HL-60/S4 treated with retinoic acid at 250 ng/mL for 4 days and 3 days (cell line): ENCODE results near the gene ENTPD2.
"Not testable (repeated sequence)": the region's sequence is repeated elsewhere in the genome, so short reads cannot be mapped to it uniquely, and the experiment has no call there.

ENCODE experiments used
- in situ Hi-C: fragments of 300-500 bp; cut with MboI; formaldehyde crosslinking; loops from 2 replicates; pipeline ENCODE4 v1.7.0; 2022; ENCODE audit warnings: low sequenced_read_pairs

Gene ENTPD2

DNA sequence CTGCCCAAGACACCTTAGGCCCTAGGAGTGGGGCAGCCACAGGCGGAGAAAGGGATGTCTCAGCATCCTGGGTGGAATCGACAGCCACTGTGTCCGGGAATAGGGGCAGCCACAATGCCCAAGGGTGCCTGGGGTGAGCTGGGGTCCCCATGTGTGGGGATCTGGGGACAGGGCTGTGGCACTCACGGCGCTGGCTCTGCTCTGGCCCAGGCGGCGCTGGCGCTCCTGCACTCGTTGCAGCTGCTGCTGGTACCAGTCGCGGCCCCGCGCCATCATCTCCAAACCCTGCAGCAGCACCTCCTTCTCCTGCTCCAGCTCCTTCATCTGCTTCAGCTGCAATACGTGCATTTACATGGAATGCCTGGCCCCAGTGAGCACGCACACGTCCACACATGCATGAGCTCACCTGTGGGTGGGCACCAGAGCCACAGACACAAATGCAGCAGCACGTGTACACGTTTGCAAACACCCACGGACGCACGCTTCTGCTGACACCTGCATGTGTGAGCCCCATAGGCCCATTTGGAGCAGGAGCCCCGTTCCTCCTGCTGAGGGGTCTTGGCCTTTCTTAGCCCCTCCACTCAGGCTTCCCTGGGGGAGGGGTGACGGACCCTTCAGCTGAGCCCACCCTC is 11.6 kb upstream of the ENTPD2 start:
- in situ Hi-C loops = no loop called here

GRCh38 chr9:137064880-137065164 is 11.0 kb upstream of the ENTPD2 start:
- in situ Hi-C loops = no loop called here

GRCh38 chr9:137064027-137064879 is 10.4 kb upstream of the ENTPD2 start:
- in situ Hi-C loops = no loop called here

DNA sequence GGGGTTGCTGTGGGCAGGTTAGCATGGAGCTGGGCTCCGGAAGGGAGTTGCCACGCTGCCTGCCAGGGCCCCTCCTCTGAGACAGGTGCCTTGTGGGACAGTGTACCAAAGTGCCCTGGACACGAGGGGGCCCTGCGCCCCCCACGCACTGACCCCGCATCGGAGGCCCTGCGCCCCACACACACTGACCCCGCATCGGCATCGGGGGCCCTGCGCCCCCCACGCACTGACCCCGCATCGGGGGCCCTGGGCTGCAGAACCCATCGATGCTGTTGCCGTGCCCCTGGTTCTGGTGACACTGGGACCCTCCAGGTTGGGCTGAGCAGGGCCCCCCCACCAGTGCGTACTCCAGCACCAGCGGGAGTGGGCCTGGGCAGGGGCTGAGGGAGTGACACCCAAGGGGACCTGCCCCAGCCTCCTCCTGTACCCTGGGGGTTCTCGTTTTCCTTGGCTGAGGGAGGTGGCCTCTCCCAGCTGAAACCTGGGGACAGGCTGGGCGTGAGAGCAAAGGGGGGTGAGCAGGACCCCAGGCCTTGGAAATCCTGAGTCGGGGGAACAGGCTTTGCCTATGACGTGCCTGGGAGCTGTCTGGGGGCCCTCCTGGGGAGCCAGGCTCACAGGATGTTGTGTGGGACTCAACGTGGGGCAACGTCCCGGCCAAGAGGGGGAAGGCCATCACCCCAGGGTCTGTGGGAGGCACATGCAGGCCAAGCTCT is 9.6 kb upstream of the ENTPD2 start:
- in situ Hi-C loops = no loop called here

DNA sequence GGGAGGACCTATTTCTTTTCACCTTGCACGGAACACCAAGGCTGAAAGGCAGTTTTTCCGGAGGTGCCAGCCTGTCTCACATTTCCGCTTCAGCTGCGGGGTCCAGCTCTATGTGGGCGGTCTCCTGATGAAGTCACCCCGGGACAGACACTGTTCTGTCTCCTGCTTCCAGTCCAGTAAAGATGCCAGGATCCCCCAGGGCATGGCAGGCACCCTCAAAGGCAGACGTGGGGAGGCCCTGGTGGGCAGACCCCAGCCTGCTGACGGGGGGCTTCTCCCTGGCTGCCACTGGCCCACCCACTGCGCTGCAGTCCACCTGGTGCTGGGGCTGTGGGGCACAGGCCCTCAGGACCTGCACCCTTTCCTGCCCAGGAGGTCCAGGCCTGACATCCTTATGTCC is 8.9 kb upstream of the ENTPD2 start:
- in situ Hi-C loops = not testable (repeated sequence)

DNA sequence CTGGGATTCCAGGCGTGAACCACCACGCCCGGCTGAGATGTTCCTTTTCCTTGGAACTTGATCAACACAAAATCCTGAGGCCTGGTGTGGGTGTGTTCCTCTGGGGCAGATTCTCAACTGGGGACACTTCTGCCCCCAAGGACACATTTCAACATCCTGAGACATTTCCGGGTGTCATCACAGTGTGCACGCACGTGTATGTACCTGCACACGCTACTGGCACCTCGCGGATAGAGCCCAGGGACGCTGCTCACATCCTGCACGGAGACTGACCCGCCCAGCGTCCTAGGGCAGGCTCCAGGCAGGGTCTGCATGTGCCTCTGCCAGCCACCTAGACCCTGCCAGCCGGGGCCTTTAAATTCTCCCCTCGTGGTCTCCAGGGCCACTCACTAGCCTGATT is 8.5 kb upstream of the ENTPD2 start:
- in situ Hi-C loops = no loop called here

DNA sequence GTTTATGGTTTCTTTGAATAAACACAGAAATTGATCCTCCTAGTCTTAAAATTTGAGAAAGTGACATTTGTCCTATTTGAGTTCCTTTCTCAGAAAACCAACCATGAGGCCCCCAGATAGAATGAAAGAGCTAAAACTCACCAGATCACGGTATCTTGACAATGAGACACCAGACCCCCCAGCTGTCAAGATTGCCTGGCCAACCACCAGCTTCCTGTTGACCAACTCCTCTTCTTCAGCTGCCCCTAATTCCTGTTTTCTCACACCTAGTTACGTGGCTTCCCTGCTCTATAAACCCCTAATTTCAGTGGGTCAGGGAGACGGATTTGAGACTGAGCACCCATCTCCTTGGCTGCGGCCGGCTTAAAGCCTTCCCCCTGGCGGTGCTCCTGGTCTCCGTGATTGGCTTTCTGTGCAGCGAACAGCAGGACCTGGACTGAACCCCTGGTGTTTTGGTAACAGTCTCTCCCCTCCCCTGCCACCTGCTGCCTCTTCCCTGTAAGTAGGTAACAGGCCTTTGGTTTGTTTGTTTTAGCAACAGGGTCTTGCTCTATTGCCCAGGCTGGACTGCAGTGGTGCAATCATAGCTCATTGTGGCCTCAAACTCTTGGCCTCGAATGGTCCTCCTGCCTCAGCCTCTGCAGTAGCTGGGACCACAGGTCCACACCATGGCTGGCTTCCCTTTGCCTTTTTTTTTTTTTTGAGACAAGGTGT is 4.8 kb upstream of the ENTPD2 start:
- in situ Hi-C loops = no loop called here

- in situ Hi-C loops = no loop called here
These were observed 3.7 kb upstream of the ENTPD2 start for GRCh38 chr9:137057545-137057944.

GRCh38 chr9:137056739-137057415 is 3.0 kb upstream of the ENTPD2 start:
- in situ Hi-C loops = no loop called here

DNA sequence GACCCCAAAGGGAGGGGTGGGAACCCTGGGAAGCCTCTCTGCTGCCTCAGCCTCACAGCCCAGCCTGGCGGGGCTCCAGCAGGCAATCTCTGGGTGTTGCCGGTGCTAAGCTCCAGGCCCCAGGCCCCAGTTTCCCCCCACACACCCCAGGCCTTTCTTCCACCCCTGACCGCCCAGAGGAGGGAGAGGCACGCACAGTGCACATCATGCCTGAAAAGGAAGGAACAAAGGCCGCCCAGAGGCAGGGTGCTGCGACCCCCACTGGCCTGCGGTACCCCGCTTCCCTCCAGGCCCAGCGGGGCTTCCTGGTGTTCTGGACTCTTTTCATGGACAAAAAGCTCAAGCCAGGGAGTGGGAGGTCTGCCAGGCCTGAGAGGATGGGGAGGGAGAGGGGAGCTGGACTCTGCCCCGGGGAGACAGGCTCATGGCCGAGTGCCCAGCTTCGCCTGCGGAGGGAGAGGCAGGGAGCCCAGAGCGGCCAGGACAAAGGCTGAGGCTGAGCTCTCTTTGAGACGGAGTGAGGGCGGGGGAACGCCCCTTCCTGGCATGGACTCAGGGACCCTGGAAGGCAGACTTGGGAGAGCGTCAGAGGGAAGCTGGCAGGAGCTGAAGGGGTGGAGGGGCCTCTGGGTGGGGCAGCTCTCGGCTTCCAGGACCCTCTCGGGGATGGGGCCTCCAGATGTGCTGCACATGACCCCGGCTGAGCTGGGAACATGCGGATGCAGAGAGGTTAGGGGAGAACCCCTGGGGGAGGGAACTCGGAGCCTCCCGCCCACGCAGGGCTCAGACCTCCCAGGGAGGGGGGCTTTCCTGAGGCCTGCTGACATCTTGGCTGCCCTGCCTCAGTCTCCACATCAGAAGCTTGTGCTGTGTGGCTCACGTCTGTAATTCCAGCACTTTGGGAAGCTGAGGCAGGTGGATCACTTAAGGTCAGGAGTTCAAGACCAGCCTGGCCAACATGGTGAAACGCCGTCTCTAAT is 1.8 kb upstream of the ENTPD2 start:
- in situ Hi-C loops = no loop called here

DNA sequence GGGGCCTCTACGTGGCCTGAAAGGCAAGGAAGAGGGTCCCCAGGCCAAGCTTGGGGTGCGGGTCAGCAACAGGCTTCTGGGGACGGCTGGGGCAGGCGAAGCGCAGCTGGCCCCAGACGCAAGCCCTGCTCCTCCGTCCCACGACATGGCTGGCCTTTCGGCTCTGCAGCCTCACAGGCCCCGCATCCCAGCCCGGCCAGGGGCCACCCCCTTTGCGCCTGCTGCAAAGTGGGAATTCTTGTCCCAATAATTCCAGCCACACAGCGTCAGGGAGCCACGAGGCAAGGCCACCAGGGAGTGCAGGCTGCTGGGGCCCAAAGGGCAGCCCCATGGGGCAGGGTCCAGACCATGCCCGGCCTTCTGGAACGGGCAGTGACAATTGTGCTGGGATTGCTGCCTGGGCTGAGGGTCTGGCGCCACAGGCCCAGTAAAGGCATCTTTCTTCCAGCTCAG is 1.1 kb upstream of the ENTPD2 start:
- in situ Hi-C loops = no loop called here

- in situ Hi-C loops = no loop called here
These were observed 590 bp downstream of the ENTPD2 start for GRCh38 chr9:137052998-137053943.

DNA sequence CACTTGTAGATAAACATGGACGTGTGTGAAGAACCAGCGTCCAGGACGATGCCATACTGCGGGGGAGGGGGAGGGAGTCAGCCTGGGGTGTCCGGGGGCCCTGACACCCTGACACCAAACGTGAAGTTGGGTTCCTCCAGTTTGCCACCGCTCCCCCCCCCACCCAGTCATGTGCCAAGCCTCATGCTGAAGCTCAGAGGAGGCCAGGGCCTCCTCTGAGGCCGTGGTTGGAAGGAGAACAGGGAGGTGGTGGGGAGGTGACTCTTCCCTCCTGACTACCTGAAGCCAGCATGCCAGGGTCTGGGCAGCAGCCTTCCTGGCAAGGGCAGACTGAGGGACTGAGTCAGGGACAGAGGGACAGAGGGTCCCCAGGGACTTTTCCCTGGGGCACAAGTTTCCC is 1.6 kb downstream of the ENTPD2 start:
- in situ Hi-C loops = no loop called here

DNA sequence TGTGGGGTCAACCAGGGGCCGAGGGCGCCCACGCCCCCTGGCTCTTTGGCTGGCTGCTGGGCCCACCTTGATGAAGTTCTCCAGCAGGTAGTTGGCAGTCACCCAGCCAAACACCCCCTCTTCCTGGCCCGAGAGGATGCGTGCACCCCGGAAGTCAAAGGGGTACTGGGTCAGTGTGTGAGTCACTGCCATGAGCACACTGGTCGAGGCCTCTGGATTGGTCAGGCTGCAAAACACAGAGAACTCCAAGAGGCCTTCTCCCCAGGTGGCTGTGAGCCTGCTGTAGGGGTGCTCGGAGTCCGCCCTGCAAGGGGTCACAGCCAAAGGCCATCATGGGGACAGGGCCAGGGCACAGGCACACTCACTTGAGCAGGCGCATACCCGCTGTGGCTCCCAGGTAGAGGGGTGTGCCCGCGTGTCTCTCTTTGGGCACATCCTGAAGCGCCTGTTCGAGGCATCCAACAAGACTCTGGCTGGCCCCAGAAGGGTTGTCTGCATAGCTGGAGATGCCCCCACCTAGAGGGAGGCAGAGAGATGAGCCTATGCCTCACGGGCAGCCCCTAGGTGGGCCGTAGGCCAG is 2.6 kb downstream of the ENTPD2 start:
- in situ Hi-C loops = no loop called here

DNA sequence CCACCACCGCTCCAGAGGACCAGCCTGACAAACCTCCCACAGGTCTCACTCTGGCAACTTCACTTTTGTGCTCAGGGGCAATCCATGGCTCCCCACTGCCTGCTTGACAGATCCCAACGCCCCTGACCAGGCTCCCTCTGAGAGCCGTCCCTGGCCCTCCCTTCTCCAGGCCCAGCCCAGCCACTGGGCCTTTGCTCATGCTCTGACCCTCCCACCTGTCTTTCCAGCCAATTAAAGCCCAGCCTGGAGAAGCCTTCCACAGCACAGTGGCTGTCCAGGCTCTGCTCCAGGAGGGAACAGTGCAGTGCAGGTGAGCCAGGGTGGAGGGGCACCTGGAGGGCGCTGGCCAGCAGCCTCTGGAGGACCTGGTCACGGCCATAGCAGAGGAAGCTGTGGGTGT is 3.3 kb downstream of the ENTPD2 start:
- in situ Hi-C loops = no loop called here

DNA sequence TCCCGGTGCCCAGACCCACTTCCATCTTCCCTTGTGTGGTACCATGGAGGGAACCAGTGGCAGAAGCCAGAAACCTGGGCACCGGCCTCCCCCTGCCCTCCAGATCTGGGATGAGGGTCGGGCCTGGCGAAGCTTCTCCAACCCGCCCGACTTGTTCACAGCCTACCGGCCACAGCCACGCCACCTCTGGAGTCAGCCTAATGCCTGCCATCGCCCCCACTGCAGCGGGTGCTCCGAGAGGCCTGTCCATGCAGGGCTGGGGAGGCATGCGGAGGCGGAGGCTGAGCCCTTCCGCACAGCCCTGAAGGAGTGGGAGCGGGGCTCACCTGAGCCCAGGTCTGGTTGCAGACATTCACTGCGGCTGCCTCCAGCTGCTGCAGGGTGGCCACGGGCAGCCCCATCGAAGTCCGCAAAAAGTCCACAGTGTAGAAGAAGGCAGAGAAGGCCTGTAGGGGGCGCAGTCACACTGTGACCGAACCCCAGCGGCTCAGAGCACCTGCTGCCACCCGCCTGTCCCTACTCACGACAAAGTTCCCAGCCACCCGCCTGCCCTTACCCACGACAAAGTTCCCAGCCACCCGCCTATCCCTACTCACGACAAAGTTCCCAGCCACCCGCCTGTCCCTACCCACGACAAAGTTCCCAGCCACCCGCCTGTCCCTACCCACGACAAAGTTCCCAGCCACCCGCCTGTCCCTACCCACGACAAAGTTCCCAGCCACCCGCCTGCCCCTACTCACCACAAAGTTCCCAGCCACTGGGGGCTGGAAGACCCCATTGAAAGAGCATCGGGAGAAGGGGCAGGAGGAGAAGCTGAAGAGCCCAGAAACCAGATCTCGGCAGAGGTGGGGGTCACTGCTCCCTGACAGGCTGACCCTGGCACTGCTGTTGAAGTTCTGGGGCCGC is 4.1 kb downstream of the ENTPD2 start:
- in situ Hi-C loops = loop anchor here (25.0 kb wide), 1 partner anchor 262 kb away; the partner anchor contains the start of genes CCDC183 and TMEM141
